ENCODE measurements around the gene ZNRF2.

DNA sequence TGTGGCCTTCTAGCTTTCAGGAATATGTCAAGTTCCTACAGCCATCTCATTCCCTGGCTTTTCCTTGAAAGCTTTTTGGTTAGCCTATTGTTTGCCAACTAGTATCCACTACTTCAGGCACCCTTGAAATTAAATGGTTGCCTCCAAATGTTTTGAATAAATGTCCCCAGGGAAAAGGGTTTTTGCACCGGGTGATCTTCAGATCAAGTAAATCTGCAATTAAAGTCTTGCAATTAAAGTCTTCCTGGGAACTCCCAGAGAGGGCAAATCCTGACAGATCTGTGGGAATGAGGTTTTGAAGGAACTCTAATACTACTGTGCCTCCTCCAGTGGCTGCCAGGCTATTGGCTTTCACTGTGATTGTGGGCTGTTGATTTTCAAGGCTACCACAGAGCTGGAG lies 17.7 kb upstream of the ZNRF2 start:
- TF ChIP-seq, protein P1, sequence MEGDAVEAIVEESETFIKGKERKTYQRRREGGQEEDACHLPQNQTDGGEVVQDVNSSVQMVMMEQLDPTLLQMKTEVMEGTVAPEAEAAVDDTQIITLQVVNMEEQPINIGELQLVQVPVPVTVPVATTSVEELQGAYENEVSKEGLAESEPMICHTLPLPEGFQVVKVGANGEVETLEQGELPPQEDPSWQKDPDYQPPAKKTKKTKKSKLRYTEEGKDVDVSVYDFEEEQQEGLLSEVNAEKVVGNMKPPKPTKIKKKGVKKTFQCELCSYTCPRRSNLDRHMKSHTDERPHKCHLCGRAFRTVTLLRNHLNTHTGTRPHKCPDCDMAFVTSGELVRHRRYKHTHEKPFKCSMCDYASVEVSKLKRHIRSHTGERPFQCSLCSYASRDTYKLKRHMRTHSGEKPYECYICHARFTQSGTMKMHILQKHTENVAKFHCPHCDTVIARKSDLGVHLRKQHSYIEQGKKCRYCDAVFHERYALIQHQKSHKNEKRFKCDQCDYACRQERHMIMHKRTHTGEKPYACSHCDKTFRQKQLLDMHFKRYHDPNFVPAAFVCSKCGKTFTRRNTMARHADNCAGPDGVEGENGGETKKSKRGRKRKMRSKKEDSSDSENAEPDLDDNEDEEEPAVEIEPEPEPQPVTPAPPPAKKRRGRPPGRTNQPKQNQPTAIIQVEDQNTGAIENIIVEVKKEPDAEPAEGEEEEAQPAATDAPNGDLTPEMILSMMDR (IDR thresholded peaks at IDR 0.05) = no peak
- no peak for TF ChIP-seq POLR2A (IDR thresholded peaks at IDR 0.05)

Data from thyroid gland (tissue), 4 donors.